HG02943 (cell line): ENCODE results near the gene ZNF777.

Experiments used
- ATAC-seq: cut with Tn5 transposase; IDR thresholded peaks from one replicate; pipeline ENCODE4 v1.9.1; 2021; ENCODE audit warnings: mild to moderate bottlenecking, low read depth, moderate library complexity; ENCODE audit not compliant: unreplicated experiment

ZNF777 gene

DNA sequence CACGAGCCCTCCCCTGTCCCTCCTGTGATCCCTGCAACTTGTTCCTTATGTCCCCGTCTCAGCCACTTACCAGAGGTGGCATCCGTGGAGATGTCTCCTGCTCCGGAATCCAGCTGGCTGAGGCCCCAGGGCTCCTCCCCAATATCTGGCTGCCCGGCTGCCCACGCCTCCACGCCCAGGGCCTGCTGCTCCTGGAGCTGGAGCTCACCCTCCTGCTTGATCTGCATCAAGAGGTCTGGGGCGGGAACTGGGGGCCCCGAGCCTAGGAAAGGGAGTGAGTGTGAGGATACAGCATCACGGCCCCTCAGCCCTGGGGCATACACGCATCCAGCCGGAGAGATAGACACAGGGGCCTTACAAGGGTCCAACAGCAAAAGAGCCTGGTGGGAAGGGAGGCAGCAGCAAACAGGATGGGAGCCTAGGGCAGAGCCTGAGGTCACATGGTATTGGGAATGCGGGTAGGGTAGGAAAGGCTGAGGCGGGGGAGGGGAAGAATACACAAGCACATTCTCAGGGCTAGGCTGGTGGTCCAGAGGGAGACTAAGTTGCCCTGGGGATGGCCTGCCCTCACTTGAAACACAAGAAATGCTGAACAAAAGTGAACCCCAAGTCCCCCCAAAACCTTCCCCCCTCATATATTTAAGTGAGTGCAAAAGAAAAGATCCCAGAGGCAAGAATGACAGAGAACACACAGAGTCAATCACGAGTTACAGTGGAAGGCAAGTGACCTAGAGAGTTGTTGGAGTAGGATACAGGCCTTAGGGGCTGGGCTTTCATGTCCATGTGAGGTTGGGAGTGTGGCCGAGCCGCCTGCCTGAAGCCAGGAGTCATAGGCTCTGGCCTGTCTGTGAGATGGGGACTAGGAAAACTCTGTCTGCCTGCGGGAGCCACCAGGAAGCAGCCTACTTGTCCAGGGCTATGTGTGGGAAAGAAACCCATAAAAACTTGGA is 16.9 kb upstream of the ZNF777 start:
- no peak for ATAC-seq

DNA sequence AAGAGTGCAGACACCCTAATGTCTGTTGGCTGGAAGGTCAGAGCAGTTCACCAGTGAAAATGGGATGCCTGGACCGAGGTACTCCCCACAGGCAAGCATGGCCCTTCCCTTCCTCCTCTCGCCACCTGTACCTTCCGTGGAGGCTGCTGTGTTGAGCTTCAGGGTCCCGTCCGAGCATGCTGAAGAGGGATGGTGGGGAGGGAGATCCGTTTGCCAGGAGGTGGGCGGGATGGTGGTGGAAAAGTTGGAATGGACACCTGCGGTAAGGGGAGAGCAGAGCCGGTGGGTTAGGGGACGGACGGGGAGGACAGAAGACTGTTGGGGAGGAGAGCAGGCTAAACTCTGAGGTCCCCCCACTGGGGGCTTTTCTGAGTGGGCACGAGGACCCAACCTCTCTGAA is 15.9 kb upstream of the ZNF777 start:
- ATAC-seq: no peak

DNA sequence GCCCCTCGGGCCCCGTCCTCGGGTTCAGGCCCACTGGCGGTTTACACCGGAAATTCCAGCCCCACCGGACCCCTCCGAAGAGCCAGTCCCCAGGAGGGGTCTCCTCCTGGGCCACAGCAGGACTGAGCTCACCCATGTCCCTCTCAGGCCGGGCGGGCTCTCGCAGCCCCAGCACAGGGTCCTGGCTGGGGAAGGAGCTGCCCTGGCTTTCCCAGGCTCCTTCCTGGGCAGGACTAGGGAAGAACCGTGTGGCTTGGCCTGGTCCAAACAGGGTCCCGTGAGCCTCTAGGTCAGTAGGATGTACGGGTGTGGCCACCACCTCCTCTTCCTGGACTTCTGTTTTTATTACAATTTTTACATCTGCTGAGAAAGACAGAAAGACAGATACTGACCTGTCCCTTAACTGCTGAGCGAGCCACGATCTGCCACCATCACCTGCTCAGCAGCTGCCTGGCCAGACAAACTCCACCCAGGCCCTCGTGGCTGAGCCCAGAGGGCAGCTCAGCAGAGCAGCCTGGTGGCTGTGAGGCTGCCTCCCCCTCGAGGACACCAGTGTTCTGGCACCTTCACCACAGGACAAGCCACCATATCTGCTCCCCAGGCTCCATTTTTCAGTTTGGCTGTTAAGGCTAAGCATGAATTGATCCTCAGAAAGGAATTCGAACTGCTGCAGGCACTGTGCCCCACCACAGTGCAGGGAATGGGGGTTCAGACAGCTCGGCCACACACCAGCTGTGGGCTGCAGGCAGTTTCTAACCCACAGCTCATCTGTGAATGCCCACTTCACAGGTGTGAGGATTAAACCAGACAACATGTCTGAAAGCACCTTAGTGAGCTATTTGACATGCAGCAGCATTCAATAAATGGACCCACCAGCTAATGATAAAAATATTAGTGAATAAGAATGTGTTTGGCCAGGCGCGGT is 14.5 kb upstream of the ZNF777 start:
- ATAC-seq: no peak

DNA sequence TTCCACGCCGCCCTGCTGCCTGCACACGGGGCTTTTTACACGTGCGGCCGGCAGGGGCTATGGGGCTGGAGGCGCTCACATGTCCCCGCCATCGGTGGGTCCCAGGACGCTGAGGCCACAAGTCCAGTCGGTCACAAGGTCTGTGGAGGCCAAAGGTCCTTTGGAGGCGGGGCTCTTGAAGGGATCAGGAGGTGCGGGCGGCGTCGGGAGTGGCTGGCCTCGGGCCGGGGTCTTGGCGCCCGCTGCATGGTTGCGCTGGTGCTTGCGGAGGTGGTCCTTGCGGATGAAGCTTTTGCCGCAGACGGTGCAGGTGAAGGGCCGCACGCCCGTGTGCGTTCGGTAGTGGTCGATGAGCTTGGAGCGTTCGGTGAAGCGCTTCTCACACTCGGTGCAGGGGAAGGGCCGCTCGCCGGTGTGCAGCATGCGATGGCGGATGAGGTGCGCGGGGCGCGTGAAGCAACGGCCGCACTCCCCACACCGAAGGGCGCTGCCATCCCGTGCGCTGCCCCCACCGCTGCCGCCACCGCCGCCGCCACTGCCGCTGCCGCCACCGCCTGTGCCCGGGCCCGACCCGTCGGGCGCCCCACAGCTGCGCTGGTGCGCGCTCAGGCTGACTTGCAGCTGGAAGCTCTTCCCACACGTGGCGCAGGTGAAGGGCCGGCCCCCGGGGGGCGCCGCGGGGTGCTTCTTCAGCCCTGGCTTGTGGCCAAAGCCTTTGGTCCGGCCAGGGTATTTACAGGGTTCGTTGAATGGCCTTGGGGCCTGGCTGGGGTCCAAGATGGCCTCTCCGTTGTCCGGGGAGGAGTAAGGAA is 13.7 kb upstream of the ZNF777 start:
- ATAC-seq: no peak

DNA sequence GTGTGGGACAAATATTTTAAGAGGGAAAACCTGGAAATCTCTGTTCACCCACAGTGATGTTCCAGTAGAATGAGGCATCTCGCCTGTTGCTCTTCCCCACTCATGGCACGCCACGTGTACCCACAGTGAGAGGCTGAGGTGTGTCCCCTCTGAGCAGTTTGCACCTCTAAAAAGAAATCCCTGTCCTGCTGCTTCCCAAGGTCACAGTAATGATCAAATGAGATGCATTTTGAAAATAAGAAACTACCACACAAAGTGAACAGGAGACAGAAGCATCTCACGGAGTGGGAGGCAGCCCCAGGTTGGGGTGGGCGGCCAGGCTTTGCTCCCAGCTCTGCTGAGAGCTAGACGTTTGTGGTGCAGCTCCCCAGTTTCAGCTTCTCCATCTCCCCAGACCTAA is 12.4 kb upstream of the ZNF777 start:
- ATAC-seq: no peak

DNA sequence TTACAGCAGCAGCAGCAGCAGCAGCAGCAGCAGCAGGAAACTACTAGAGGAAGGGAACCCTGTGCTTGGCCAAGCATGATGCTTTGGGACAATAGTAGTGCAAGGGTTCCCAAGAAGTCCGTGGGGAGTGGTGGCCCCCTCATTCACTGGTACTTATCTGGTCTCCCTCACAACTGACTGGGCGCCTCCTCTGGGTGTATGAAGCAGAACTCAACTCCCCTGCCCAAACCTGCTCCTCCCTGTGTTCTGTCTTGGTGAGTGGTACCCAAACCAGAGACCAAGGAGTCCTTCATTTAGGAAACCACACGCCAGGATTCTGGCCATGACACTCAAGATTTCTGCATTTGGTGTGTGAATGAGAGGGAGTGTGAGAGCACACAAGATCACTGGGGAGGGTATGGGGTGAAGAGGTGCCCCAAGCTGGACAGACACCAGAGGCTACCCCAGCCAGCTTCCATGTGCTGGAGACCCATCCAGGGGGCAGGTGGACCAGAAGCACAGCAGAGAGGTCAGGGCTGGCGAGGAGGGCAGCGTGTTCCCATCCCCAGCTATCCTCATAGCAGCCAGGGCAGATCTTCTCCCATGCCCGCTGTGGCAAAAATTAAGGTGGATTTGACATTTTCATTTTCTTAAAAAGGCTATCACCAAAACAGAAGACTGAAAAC is 10.6 kb upstream of the ZNF777 start:
- no peak for ATAC-seq

DNA sequence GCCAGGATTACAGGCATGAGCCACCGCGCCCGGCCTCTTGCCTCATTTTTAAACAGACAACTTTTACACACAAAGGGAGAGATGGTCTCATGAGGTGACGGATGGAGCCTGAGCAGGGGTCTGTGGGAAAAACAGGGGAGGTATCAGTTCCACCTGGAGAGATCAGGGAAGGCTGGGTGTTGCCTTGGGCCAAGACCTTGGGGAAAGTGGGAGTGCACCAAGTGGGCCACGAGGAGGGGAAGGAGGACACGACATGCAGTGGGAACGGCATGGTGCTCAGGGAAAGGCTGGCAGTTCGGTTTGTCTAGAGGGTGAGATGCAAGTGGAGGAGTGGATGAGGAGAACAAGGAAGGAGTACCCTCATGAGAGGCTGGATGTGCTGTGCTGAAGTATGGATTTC is 8.9 kb upstream of the ZNF777 start:
- no peak for ATAC-seq

DNA sequence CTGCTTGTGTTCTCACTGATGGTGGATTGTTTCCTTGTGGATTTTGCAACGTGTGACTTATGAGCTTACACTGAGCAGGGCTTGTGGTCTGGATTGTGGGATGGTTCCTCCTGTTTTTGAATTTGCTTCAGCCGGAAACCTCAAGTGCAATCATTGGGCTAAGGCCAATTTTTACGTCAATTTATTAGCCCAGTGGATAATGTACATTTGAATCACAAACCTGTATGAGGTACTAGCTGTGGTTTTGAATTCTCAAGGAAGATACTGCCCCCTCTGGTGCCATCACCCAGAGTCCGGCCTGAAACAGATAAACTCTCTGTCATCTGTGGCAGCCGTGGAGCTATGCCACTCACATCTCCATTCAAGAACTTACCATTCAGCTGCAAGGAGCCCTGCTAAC is 7.3 kb upstream of the ZNF777 start:
- no peak for ATAC-seq

DNA sequence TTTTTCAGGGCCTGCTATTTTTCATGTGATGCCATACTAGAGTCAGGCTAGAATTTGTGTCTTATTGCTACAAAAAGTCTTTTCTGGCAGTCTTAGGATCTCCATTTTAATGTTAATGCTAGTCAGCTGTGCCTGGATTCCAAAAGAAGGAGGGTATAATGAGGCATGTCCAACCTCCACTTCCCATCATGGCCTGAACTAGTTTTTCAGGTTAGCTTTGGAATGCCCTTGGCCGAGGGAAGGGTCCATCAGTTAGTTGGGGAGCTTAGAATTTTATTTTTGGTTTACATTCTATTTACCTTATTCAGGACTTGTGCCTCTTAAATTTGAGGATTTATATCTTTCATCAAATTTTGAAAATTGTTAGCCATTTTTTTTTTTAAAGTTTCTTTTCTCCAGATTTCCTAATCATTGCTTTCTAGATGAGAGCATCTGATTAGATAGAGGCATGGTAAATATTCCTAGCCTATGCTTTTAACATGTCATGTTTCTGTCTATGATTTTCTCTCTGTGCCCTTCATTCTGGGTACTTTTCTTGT is 6.5 kb upstream of the ZNF777 start:
- ATAC-seq: no peak

DNA sequence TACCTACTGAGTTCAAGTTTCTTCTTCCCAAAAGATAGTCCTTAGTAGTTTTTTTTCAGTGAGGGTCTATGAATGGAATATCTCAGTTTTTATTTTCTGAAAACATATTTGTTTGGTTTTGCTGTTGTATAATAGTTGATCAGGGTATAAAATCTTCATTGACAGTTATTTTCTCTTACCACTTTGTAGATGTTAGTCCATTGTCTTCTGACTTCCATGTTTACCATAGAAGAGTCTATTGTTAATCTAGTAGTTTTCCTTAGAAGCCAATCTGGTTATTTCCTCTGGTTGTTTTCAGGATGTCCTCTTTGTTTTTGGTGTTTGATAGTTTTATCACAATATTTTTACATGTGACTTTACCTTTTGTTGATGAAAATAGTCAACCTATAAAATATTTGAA is 5.5 kb upstream of the ZNF777 start:
- ATAC-seq: no peak

DNA sequence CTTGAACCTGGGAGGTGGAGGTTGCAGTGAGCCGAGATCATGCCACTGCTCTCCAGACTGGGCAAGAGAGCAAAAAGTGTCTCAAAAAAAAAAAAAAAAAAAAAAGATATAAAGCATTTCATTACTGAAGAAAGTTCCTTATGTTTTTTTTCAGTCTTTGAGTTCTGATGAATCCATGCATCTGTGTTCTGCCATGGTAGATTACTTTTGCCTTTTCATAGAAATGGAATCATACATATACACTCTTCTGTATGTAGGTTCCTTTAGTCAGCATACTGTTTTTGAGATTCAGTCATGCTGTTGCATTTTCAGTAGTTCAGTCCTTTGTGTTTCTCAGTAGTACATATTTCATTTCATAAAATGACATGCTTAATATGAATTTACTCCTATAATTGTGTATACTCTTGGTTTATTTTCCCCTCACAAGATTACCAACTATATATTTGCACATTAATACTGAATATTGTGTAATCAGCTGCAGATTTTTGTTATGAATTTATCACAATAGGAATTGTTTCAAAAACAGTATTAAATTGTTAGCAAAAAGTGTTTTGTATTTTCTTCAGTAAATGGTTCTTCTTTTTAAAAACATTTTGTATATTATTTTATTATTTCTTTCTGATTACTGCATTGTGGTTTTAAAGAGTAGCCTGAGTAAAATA is 2.8 kb upstream of the ZNF777 start:
- ATAC-seq: no peak

DNA sequence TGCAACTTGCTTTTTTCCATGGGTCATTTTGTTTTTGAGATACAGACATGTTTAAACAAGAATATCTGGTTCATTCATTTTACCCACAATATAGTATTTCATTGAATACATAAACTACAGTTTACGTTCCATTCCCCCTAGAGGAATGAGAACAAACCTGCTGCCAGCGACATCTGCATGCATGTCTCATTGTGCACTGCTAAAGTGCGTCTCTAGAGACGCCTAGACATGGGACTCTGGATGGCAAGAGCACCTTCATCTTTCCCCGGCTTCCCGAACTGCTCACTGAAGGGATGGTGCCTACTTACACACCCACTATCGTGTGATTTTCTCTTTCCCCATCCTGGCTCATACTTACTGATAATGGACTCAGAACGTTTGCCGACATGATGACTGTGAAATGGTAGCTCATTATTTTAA is 1.2 kb upstream of the ZNF777 start:
- ATAC-seq: no peak

DNA sequence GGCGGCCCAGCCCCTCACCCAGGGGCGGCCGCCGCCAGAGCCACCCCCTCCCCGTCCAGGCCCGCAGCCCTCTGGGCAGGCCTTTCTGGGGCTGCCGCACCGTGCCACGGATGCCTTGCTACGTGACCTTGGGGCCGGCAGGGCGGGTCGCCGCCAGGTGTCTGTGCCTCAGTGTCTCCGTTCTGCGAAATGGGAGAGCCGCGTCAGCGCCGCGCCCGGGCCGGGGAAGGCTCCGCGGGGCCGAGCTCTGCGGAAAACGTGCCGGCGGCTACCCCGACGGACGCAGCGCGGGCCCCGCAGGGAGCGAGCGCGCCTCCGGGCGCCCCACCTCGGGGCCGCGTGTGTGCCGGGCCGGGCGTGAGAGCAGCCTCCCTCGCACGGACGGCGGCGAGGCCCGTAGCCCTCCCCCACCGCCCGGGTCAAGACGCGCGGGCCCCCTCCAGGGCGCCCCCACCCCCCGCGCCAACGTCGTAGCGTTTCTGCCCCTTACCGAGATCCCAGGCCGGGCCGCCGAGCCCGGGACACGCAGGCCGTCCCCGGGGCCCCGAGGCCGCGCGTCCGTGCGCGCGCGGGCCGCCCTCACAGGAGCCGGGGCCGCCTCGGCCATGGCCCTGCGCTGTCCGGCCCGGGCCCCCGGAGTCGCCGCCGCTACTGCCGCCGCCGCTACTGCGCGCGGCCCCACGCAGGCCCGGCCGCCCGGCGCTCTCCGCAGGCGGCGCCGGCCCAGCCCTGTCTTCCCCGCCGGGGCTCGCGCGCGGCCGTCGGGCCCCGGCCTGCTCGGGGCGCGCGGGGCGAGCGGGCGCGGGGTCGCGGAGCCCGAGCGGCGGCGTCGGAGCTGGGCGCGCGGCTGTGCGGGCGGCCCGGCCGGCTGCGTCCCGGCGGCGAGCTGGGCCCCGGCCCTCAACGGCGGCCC is 1.1 kb downstream of the ZNF777 start:
- ATAC-seq: peak; percentile 30

DNA sequence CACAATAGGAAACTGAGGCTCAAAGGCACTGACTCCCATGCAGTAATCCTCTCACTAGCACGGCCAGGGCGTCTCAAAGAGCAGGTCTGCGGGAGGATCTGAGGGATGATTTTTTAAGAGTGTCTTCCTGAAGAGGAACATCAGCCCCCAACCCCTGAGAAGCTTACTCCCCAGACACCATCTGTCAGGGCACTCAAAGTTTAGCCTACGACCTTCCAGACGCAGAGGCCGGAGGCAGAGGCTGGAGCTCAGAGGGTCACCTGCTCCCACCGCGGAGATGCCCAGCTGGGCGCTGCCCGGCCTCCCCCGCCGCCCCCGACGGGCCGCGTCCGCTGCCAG is 1.7 kb downstream of the ZNF777 start:
- no peak for ATAC-seq

DNA sequence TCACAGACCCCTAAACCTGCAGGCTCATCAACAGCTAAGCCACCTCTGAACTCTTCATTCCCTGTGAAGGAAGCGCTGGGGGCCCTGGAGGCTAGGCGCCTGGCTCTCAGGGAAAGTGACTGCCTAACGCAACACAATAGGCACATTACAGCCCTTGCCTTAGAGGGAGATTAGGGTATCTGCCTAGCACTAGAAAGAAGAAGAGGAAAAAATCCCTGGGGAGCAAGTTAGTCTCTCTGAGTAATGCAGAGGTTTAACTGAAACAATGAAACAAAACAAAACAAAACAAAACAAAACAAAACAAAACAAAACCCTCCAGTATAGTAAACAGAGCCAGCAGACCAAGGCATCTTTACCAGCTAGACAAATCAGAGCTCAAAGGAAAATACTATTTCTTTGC is 2.6 kb downstream of the ZNF777 start:
- ATAC-seq: no peak

DNA sequence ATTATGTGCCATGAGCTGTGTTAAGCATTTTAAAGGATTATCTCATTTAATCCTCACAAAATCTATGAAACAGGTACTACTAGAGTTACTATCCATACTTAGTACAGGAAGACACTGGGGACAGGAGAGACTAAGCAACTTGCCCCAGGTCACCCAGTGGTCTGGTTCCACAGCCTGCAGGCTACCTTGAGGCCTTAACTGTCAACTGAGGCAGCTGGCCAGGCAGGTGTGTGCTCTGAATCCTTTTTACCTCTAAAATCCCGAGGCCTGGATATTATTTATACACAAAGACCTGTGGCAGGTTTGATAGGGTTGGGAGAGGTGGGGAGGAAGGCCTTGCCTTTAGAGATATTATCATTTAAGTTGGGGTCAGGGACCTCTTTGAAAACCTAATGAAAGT is 3.1 kb downstream of the ZNF777 start:
- no peak for ATAC-seq

DNA sequence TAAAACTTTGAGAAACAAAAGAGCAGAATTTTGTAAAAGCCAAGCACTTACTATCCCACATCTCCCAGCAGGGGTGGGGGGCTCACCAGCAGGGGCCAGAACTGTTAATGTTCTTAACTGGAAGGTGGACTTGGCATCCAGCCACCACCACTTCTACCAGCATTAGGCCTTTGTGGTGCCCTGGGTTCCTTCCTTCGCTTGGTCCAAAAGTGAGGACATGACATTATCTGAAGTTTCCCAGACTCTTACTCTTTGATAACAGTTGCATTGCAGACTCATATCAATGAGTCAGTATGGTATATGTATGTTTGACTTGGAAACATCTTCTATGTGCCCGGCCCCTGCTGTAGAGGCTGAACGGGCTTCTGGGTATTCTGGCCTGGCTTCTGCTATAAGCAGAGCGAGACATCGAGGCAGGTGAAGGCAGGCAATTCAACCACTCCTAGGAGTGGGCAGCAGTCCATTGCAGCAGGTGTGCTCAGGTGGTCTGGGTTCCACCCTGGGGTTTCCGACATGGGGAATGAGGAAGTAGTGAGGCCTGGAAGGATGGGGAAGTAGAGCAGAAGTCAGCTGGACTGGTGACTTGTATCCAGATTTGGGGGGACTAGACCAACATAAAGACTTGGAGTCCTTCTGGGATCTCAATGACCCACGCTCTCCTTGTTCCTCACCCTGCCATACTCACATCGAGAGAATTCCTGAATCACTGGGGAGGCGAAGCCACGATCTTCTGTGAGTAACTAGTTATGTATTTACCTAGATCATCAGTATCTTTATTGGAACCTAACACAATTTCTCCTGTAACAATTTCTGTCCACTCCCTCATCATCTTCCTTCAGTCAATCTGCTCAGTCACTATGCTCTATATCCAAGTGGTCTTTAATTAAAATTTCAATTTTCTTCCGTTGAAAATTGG is 4.1 kb downstream of the ZNF777 start:
- no peak for ATAC-seq
